CD8-positive, alpha-beta memory T cell (primary cell): ENCODE measurements around the gene TSHZ2. TPM values are rescaled to one million over a fixed set of nuclear protein-coding genes. Genes with fewer than 3 reads are reported as not detected.

Experiments used
- CTCF ChIA-PET: fragments of 350-600 bp; sonication (Branson Sonifier 250); formaldehyde crosslinking; loops from one replicate; lab custom pipeline; 2021; ENCODE audit warnings: antibody characterized with exemption; lab: Charles Lee
- POLR2A ChIA-PET: fragments of 350-600 bp; sonication (Branson Sonifier 250); formaldehyde crosslinking; loops from one replicate; lab custom pipeline; 2021; ENCODE audit warnings: antibody characterized with exemption; lab: Charles Lee
- DNase-seq, 5 donors: peaks; one replicate each; pipeline versions ENCODE4 v3.0.0 to v3.0.0-alpha.2; 2020 to 2022; ENCODE audit warnings: mixed read lengths in 1 of 5
- H3K27ac ChIP-seq: one replicate; pipeline ENCODE4 v1.7.0; 2013; ENCODE audit warnings: low read depth, mild to moderate bottlenecking, low read length, moderate library complexity
- H3K27me3 ChIP-seq: 2 replicates; pipeline ENCODE4 v1.7.0; 2013; ENCODE audit warnings: low read length, mild to moderate bottlenecking; ENCODE audit not compliant: insufficient read depth, poor library complexity, severe bottlenecking
- H3K36me3 ChIP-seq: 2 replicates; pipeline ENCODE4 v1.7.0; 2013; ENCODE audit warnings: mild to moderate bottlenecking, low read length, moderate library complexity; ENCODE audit not compliant: insufficient read depth
- H3K4me1 ChIP-seq: 2 replicates; pipeline ENCODE4 v1.7.0; 2013; ENCODE audit warnings: mild to moderate bottlenecking, low read length, moderate library complexity; ENCODE audit not compliant: insufficient read depth
- H3K4me3 ChIP-seq: 2 replicates; pipeline ENCODE4 v1.7.0; 2013; ENCODE audit warnings: mild to moderate bottlenecking, low read length
- H3K9me3 ChIP-seq: 2 replicates; pipeline ENCODE4 v1.7.0; 2013; ENCODE audit warnings: mild to moderate bottlenecking, low read length
- H3K27ac Mint-ChIP-seq, 8 donors: one replicate each; pipeline ENCODE4 v1.8.0; 2020 to 2021; ENCODE audit warnings: mixed read lengths in 8 of 8, mild to moderate bottlenecking in 6 of 8, inconsistent platforms in 3 of 8, moderate library complexity in 3 of 8
- H3K27me3 Mint-ChIP-seq, 2 donors: one replicate each; pipeline ENCODE4 v1.8.0; 2020 to 2021; ENCODE audit warnings: mixed read lengths in 2 of 2, mild to moderate bottlenecking in 1 of 2, moderate library complexity in 1 of 2
- H3K36me3 Mint-ChIP-seq, 3 donors: one replicate each; pipeline ENCODE4 v1.8.0; 2020 to 2021; ENCODE audit warnings: mixed read lengths in 3 of 3, inconsistent platforms in 1 of 3, mild to moderate bottlenecking in 1 of 3
- H3K4me1 Mint-ChIP-seq, 3 donors: one replicate each; pipeline ENCODE4 v1.8.0; 2020 to 2021; ENCODE audit warnings: mixed read lengths in 3 of 3, inconsistent platforms in 1 of 3, mild to moderate bottlenecking in 1 of 3
- H3K4me3 Mint-ChIP-seq, 7 donors: one replicate each; pipeline ENCODE4 v1.8.0; 2020 to 2021; ENCODE audit warnings: mixed read lengths in 7 of 7, mild to moderate bottlenecking in 6 of 7, moderate library complexity in 4 of 7, inconsistent platforms in 2 of 7
- H3K9me3 Mint-ChIP-seq, 5 donors: one replicate each; pipeline ENCODE4 v1.8.0; 2020 to 2022; ENCODE audit warnings: mixed read lengths in 5 of 5, mild to moderate bottlenecking in 3 of 5, moderate library complexity in 2 of 5, inconsistent platforms in 1 of 5
- polyA plus RNA-seq: library from polyadenylated mRNA; unstranded; fragments of 300-500 nt; fragmentation: Illumina TruSeq; gene quantifications from one replicate; pipeline ENCODE4 v1.2.3, GENCODE V29; 2021
- total RNA-seq, 2 experiments: library from RNA; stranded (reverse); gene quantifications; one replicate each; pipeline ENCODE4 v1.2.3, GENCODE V29; 2021

TSHZ2 gene
- total and polyA plus RNA-seq, 3 experiments from 2014 or later, result 0.10 to 1.6 (median 1.5) TPM

DNA sequence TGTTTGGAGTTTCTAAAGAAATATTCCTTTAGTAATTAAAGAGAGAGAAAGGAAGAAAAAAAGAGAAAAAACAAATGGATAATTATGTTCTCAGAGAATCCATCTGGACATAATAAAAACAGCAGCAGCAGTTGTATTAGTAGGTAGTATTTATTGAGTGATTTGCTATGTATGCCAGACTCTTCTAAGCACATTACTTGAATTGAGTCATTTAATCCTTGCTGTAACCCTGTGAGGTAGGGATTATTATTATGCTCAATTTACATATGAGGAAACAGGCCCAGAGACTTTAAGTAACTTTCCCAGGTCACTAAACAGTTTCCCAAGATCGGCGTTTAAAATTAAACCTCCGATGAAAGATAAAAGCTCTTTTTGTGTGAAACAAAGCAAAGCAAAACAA, 238.8 kb downstream of the TSHZ2 start:
- Histone ChIP-seq H3K27ac (no peak overlapping the region), H3K4me3 (no peak overlapping the region), H3K27me3 (no peaks in the 10 kb centered on the region), H3K36me3 (no peaks in the 10 kb centered on the region), H3K4me1 (peaks cover 24% of the 10 kb centered on the region), H3K9me3 (no peaks in the 10 kb centered on the region)
- peaks cover 0 to 18% of the 10 kb centered on the region in 2 donors for H3K27me3 Mint-ChIP-seq
- H3K36me3 Mint-ChIP-seq, result no peaks in the 10 kb centered on the region
- ChIA-PET CTCF (no interaction called here), POLR2A (no interaction called here)
- peaks cover 6 to 37% (median 23%) of the 10 kb centered on the region in 3 donors for H3K4me1 Mint-ChIP-seq
- no peak overlapping the region for H3K27ac Mint-ChIP-seq
- H3K4me3 Mint-ChIP-seq, result no peak overlapping the region
- DNase-seq, result no peak
- H3K9me3 Mint-ChIP-seq, result no peaks in the 10 kb centered on the region

GRCh38 chr20:53212018-53212417, 239.9 kb downstream of the TSHZ2 start:
- H3K27ac ChIP-seq, result no peak overlapping the region
- H3K27me3 ChIP-seq, result no peaks in the 10 kb centered on the region
- Mint-ChIP-seq H3K4me1 (peaks cover 8 to 48% (median 31%) of the 10 kb centered on the region in 3 donors), H3K27ac (no peak overlapping the region), H3K36me3 (no peaks in the 10 kb centered on the region), H3K9me3 (no peaks in the 10 kb centered on the region), H3K27me3 (peaks cover 3 to 24% of the 10 kb centered on the region in 2 donors), H3K4me3 (no peak overlapping the region)
- peaks cover 34% of the 10 kb centered on the region for H3K4me1 ChIP-seq
- H3K36me3 ChIP-seq, result no peaks in the 10 kb centered on the region
- no peak for DNase-seq
- H3K4me3 ChIP-seq, result no peak overlapping the region
- ChIA-PET CTCF (interaction anchor here (1.2 kb wide), 1 partner anchor 8 kb away, joined by 3 read pairs; no protein-coding TSS in a partner anchor), POLR2A (no interaction called here)
- H3K9me3 ChIP-seq, result no peaks in the 10 kb centered on the region

DNA sequence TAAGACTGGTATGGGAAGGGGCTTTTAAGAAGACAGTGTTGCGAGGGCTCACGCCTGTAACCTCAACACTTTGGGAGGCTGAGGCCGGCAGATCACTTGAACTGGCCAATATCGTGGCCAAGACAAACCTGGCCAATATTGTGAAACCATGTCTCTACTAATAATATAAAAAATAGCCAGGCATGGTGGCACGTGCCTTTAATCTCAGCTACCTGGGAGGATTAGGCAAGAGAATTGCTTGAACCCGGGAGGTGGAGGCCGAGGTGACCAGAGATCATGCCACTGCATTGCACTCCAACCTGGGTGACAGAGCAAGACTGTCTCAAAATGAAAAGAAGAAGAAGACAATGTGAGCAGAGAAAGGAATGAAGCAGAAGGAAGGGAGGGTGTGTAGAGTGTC, 242.2 kb downstream of the TSHZ2 start:
- POLR2A ChIA-PET, result no interaction called here
- Mint-ChIP-seq H3K9me3 (no peaks in the 10 kb centered on the region), H3K27ac (peak overlapping the region in 1 of 8 donors; percentile 90), H3K27me3 (peaks cover 6 to 31% of the 10 kb centered on the region in 2 donors), H3K36me3 (no peaks in the 10 kb centered on the region), H3K4me3 (no peak overlapping the region), H3K4me1 (peaks cover 4 to 39% (median 20%) of the 10 kb centered on the region in 3 donors)
- Histone ChIP-seq H3K4me3 (no peak overlapping the region), H3K27me3 (no peaks in the 10 kb centered on the region), H3K36me3 (no peaks in the 10 kb centered on the region), H3K9me3 (no peaks in the 10 kb centered on the region), H3K4me1 (peaks cover 27% of the 10 kb centered on the region), H3K27ac (no peak overlapping the region)
- CTCF ChIA-PET, result interaction anchor here (2.4 kb wide), 1 partner anchor 14 kb away, joined by 8 read pairs; no protein-coding TSS in a partner anchor
- DNase-seq, result no peak

DNA sequence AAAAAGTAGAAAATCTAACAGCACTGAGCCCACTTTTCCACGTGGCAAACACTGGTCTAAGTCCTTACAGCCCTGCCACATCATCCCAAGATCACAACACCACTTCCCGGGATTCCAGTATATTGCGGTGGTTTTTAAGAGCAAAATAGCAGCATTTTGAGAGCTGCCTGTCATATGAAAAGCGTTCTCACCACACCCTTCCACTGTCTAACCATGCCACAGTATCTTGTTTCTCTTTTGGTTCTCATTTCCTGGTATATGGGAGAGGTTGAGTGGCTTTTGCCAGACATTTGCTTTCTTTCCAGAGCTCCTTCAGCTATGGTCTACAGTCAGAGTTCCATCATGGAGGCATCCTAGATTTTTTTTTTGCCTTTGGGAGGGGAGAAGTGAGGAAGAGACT, 243.0 kb downstream of the TSHZ2 start:
- no peaks in the 10 kb centered on the region for H3K36me3 Mint-ChIP-seq
- ChIA-PET CTCF (interaction anchor here (1.6 to 2.4 kb wide), 3 partner anchors 13 to 1087 kb away, joined by 3 to 8 read pairs (median 5); no protein-coding TSS in a partner anchor), POLR2A (no interaction called here)
- peaks cover 4 to 39% (median 20%) of the 10 kb centered on the region in 3 donors for H3K4me1 Mint-ChIP-seq
- H3K27ac ChIP-seq, result no peak overlapping the region
- peak overlapping the region in 4 of 8 donors; percentile 21 to 90 (median 66) for H3K27ac Mint-ChIP-seq
- H3K36me3 ChIP-seq, result no peaks in the 10 kb centered on the region
- peak overlapping the region in 2 of 7 donors; percentile 10 to 27 for H3K4me3 Mint-ChIP-seq
- H3K27me3 ChIP-seq, result no peaks in the 10 kb centered on the region
- H3K4me3 ChIP-seq, result peak overlapping the region; percentile 32
- peaks cover 6 to 28% of the 10 kb centered on the region in 2 donors for H3K27me3 Mint-ChIP-seq
- H3K4me1 ChIP-seq, result peaks cover 27% of the 10 kb centered on the region
- no peaks in the 10 kb centered on the region for H3K9me3 ChIP-seq
- H3K9me3 Mint-ChIP-seq, result no peaks in the 10 kb centered on the region
- DNase-seq, result peak in 1 of 5 donors; percentile 8

DNA sequence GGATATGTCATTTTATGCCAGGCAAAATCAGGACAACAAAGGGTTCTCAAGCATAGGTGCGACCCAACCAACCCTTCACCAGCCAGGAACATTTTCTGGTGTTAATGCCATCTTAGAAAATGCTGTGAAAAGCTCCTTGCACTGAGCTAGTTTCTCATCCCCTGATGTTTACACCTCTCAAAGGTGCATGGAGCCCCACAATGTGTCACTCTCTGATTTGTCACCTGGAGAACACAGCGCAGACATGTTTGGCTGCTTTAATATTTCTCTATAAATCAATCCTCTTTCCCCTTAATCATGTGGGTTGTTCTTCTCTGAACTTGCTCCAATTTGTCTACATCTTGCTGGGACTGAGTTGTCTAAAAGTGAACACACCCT, 244.3 kb downstream of the TSHZ2 start:
- peak overlapping the region in 1 of 8 donors; percentile 48 for H3K27ac Mint-ChIP-seq
- Histone ChIP-seq H3K4me3 (peak overlapping the region; percentile 14), H3K4me1 (peaks cover 27% of the 10 kb centered on the region), H3K27me3 (no peaks in the 10 kb centered on the region), H3K27ac (no peak overlapping the region), H3K36me3 (no peaks in the 10 kb centered on the region), H3K9me3 (no peaks in the 10 kb centered on the region)
- ChIA-PET CTCF (interaction anchor here (0.9 to 2.4 kb wide), 12 partner anchors 8 to 1088 kb away, joined by 3 to 12 read pairs (median 4); no protein-coding TSS in a partner anchor), POLR2A (no interaction called here)
- H3K27me3 Mint-ChIP-seq, result peaks cover 6 to 40% of the 10 kb centered on the region in 2 donors
- peak in 1 of 5 donors; percentile 3 for DNase-seq
- H3K36me3 Mint-ChIP-seq, result no peaks in the 10 kb centered on the region
- peak overlapping the region in 1 of 7 donors; percentile 65 for H3K4me3 Mint-ChIP-seq
- H3K4me1 Mint-ChIP-seq, result peaks cover 4 to 39% (median 20%) of the 10 kb centered on the region in 3 donors
- H3K9me3 Mint-ChIP-seq, result no peaks in the 10 kb centered on the region

DNA sequence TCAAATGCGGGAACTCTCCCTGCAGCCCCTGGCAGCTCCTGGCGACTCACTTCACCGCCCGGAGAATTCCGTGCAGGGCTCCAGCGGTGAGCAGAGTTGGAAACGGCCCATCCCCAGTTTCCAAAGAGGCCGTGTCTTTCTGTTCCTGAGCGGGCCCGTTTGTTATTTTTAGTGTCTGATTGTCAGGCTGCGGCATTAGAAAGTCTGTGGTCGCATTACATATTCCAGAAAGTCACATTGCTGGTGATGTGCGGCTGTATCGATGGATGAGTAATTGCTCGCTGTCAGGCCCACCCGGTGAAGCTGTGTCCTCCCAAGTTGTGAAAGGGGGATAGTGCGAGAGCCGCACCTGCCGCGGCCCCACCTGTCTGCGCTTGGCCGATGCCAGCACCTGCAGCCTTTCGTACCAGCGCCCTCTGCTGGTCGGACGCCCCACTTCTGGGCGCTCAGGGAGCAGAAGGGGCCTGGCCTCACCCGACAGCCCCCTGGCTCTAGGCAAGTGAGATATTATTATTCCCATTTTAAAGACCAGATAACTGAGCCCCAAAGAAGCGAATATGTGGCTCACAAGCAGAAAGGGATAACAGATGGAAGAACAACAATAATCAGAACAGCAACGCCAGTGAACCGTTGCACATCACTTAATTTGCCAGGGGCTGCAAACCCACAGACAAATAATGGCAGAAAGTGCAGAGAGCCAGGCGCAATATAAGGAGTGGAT, 244.9 kb downstream of the TSHZ2 start:
- Histone ChIP-seq H3K4me1 (peaks cover 27% of the 10 kb centered on the region), H3K36me3 (no peaks in the 10 kb centered on the region), H3K27ac (no peak overlapping the region), H3K27me3 (no peaks in the 10 kb centered on the region), H3K9me3 (no peaks in the 10 kb centered on the region), H3K4me3 (peak overlapping the region; percentile 14)
- Mint-ChIP-seq H3K9me3 (no peaks in the 10 kb centered on the region), H3K36me3 (no peaks in the 10 kb centered on the region), H3K27me3 (peaks cover 6 to 44% of the 10 kb centered on the region in 2 donors), H3K4me1 (peaks cover 4 to 39% (median 20%) of the 10 kb centered on the region in 3 donors), H3K4me3 (peak overlapping the region in 4 of 7 donors; percentile 33 to 65 (median 44)), H3K27ac (peak overlapping the region in 1 of 8 donors; percentile 48)
- peak; percentile 55 to 79 (median 72) for DNase-seq
- CTCF ChIA-PET, result interaction anchor here (1.1 to 2.4 kb wide), 9 partner anchors 9 to 983 kb away, joined by 3 to 12 read pairs (median 4); no protein-coding TSS in a partner anchor
- POLR2A ChIA-PET, result no interaction called here

DNA sequence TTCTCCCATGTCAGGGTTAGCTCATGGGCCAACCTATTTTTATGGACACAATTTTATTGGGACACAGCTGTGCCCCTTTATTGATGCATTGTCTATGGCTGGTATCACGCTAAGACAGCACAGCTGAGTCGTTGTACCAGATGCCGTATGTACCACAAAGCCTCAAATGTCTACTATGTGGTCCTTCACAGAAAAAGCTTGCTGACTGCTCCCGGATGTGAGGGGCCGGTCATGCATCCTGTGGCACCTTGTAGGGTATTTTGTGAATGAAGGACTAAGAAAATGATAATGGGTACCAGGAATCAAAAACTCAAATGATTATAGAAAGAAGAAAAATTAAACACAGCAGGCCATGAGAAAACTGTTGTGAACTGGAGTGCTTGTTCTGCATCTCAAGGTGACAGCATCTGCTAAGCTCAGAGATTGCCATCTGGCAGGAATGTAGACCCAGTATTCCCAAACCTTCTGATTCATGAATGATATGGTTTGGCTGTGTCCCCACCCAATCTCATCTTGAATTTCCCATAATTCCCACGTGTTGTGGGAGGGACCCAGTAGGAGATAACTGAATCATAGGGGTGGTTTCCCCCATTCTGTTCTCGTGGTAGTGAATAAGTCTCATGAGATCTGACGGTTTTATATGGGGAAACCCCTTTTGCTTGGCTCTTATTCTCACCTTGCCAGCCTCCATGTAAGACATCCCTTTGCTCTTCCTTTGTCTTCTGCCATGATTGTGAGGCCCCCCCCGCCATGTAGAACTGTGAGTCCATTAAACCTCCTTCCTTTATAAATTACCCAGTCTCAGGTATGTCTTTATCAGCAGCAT, 248.5 kb downstream of the TSHZ2 start:
- Histone ChIP-seq H3K27ac (no peak overlapping the region), H3K4me1 (peaks cover 13% of the 10 kb centered on the region), H3K36me3 (no peaks in the 10 kb centered on the region), H3K9me3 (no peaks in the 10 kb centered on the region), H3K27me3 (no peaks in the 10 kb centered on the region), H3K4me3 (no peak overlapping the region)
- peaks cover 2 to 16% (median 10%) of the 10 kb centered on the region in 3 donors for H3K4me1 Mint-ChIP-seq
- H3K4me3 Mint-ChIP-seq, result no peak overlapping the region
- no peaks in the 10 kb centered on the region for H3K9me3 Mint-ChIP-seq
- ChIA-PET POLR2A (no interaction called here), CTCF (interaction anchor here (1.2 to 1.7 kb wide), 3 partner anchors 9 to 909 kb away, joined by 3 to 4 read pairs (median 3); no protein-coding TSS in a partner anchor)
- no peaks in the 10 kb centered on the region for H3K36me3 Mint-ChIP-seq
- DNase-seq, result no peak
- H3K27ac Mint-ChIP-seq, result no peak overlapping the region
- peaks cover 9 to 48% of the 10 kb centered on the region in 2 donors for H3K27me3 Mint-ChIP-seq
